ENCODE measurements around the gene COPS4.
"Not testable (repeated sequence)": the region's sequence is repeated elsewhere in the genome, so short reads cannot be mapped to it uniquely, and the experiment has no call there.

The COPS4 gene

DNA sequence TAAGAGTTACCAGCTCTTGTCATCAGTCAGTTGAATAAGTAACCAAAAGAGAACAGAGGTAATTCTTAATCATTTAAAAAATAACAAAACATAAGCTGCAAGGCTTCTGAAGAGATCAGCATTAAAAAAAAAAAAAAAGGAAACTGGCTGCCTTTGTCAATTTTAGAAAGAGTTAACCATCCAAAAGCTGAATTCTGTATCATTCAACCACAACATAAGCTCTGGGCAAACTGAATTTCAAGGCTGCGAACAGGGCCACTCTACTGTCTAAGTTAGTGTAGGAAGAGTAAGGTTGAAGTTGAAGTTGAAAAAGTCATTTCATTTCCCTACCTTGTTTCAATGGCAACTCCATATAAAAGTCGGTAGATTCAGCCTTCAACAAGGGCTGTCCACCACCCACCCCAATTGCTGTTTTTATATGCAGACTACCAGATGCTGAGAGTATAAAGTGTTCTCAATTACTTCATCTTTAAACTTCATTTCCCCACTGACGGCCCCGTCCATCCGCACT is 23.2 kb upstream of the COPS4 start:
- H3K36me3 Mint-ChIP-seq (ENCODE audit: insufficient read depth) = peaks cover 24% of the 10 kb centered on the region
- DNase-seq (ENCODE audit: low spot score in 2 of 2) (no peak), ATAC-seq (replicated peaks; ENCODE audit: extremely low read depth, poor library complexity, severe bottlenecking) (no peak)
- no peaks in the 10 kb centered on the region for H3K9me3 Mint-ChIP-seq
- H3K4me3 Mint-ChIP-seq = peak overlapping the region; percentile 98
- H3K27ac Mint-ChIP-seq (ENCODE audit: low read depth) = peak overlapping the region; percentile 99
- H3K27me3 Mint-ChIP-seq = no peaks in the 10 kb centered on the region
- H3K4me1 Mint-ChIP-seq = peaks cover 55% of the 10 kb centered on the region

- no peak for ATAC-seq (replicated peaks; ENCODE audit: extremely low read depth, poor library complexity, severe bottlenecking)
- H3K27ac Mint-ChIP-seq (ENCODE audit: low read depth) = peak overlapping the region; percentile 99
- H3K4me1 Mint-ChIP-seq = peaks cover 53% of the 10 kb centered on the region
- DNase-seq (ENCODE audit: low spot score in 2 of 2) = no peak
- H3K4me3 Mint-ChIP-seq = peak overlapping the region; percentile 98
- no peaks in the 10 kb centered on the region for H3K9me3 Mint-ChIP-seq
- no peaks in the 10 kb centered on the region for H3K27me3 Mint-ChIP-seq
- H3K36me3 Mint-ChIP-seq (ENCODE audit: insufficient read depth) = peaks cover 24% of the 10 kb centered on the region
These were observed 22.7 kb upstream of the COPS4 start for GRCh38 chr4:83012200-83012686.

GRCh38 chr4:83012687-83013419 is 22.1 kb upstream of the COPS4 start:
- Mint-ChIP-seq H3K4me3 (peak overlapping the region; percentile 98), H3K27ac (ENCODE audit: low read depth) (peak overlapping the region; percentile 84), H3K4me1 (peaks cover 47% of the 10 kb centered on the region), H3K36me3 (ENCODE audit: insufficient read depth) (peaks cover 24% of the 10 kb centered on the region), H3K27me3 (no peaks in the 10 kb centered on the region), H3K9me3 (no peaks in the 10 kb centered on the region)
- ATAC-seq (replicated peaks; ENCODE audit: extremely low read depth, poor library complexity, severe bottlenecking) (peak; percentile 79), DNase-seq (ENCODE audit: low spot score in 2 of 2) (peak; percentile 95 to 96)

GRCh38 chr4:83013420-83013867 is 21.5 kb upstream of the COPS4 start:
- Mint-ChIP-seq H3K27me3 (no peaks in the 10 kb centered on the region), H3K9me3 (no peaks in the 10 kb centered on the region), H3K4me3 (peak overlapping the region; percentile 98), H3K4me1 (peaks cover 44% of the 10 kb centered on the region), H3K27ac (ENCODE audit: low read depth) (peak overlapping the region; percentile 84), H3K36me3 (ENCODE audit: insufficient read depth) (peaks cover 24% of the 10 kb centered on the region)
- DNase-seq (ENCODE audit: low spot score in 2 of 2) (no peak), ATAC-seq (replicated peaks; ENCODE audit: extremely low read depth, poor library complexity, severe bottlenecking) (no peak)

GRCh38 chr4:83013902-83014301 is 21.1 kb upstream of the COPS4 start:
- H3K4me3 Mint-ChIP-seq = peak overlapping the region; percentile 98
- DNase-seq (ENCODE audit: low spot score in 2 of 2) (no peak), ATAC-seq (replicated peaks; ENCODE audit: extremely low read depth, poor library complexity, severe bottlenecking) (no peak)
- peaks cover 42% of the 10 kb centered on the region for H3K4me1 Mint-ChIP-seq
- no peaks in the 10 kb centered on the region for H3K27me3 Mint-ChIP-seq
- peaks cover 24% of the 10 kb centered on the region for H3K36me3 Mint-ChIP-seq (ENCODE audit: insufficient read depth)
- no peaks in the 10 kb centered on the region for H3K9me3 Mint-ChIP-seq
- H3K27ac Mint-ChIP-seq (ENCODE audit: low read depth) = no peak overlapping the region

DNA sequence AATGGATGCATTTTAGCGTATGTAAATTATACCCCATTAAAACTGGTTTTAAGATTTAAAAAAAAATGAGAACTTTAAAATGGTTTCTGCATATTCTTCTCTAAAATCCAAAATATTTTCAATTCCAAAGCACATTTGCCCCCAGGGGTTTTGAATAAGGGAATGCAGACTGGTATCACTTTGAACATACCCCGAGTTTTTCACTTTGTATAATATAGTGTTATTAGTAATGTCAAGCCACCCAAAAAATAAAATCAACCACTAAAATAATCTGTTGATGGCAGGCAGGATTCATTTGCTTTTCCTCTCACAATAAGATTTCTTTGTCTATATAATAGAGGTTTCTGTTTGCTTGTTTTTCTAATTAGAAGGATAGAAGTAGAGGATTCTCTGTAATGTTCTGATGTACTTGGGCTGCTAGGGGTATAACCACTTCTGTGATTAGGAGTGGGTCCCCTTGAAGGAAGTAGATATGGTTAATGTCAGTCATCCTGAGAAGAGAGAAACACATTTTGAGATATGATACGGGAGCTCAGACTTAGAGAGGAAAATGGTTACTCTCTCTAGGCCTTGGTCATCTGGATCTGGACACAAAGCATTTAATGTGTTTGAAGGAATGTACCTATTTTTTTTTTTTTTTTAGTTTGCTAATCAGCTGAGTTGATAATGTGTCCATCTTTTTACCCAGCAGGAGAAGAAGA is 15.0 kb upstream of the COPS4 start:
- no peak overlapping the region for H3K4me3 Mint-ChIP-seq
- no peaks in the 10 kb centered on the region for H3K4me1 Mint-ChIP-seq
- H3K9me3 Mint-ChIP-seq = no peaks in the 10 kb centered on the region
- DNase-seq (ENCODE audit: low spot score in 2 of 2) (no peak), ATAC-seq (replicated peaks; ENCODE audit: extremely low read depth, poor library complexity, severe bottlenecking) (no peak)
- H3K27ac Mint-ChIP-seq (ENCODE audit: low read depth) = no peak overlapping the region
- no peaks in the 10 kb centered on the region for H3K27me3 Mint-ChIP-seq
- H3K36me3 Mint-ChIP-seq (ENCODE audit: insufficient read depth) = no peaks in the 10 kb centered on the region

- no peak overlapping the region for H3K27ac Mint-ChIP-seq (ENCODE audit: low read depth)
- no peaks in the 10 kb centered on the region for H3K9me3 Mint-ChIP-seq
- ATAC-seq (replicated peaks; ENCODE audit: extremely low read depth, poor library complexity, severe bottlenecking) (no peak), DNase-seq (ENCODE audit: low spot score in 2 of 2) (no peak)
- H3K36me3 Mint-ChIP-seq (ENCODE audit: insufficient read depth) = peaks cover 3% of the 10 kb centered on the region
- H3K27me3 Mint-ChIP-seq = peaks cover 13% of the 10 kb centered on the region
- H3K4me3 Mint-ChIP-seq = no peak overlapping the region
- H3K4me1 Mint-ChIP-seq = no peaks in the 10 kb centered on the region
These were observed 12.1 kb upstream of the COPS4 start for GRCh38 chr4:83022724-83023450.

DNA sequence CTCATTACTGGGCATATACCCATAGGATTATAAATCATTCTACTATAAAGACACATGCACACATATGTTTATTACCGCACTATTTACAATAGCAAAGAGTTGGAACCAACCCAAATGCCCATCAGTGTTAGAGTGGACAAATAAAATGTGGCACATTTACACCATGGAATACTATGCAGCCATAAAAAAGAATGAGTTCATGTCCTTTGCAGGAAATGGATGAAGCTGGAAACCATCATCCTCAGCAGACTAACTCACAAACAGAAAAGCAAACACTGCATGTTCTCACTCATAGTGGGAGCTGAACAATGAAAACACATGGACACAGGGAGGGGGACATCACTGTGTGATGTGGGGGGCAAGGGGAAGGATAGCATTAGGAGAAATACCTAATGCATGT is 11.4 kb upstream of the COPS4 start:
- H3K27me3 Mint-ChIP-seq = peaks cover 13% of the 10 kb centered on the region
- H3K4me1 Mint-ChIP-seq; DNase-seq (ENCODE audit: low spot score in 2 of 2): not testable (repeated sequence)

GRCh38 chr4:83024233-83024632 is 10.8 kb upstream of the COPS4 start:
- H3K36me3 Mint-ChIP-seq (ENCODE audit: insufficient read depth) = peaks cover 4% of the 10 kb centered on the region
- no peaks in the 10 kb centered on the region for H3K9me3 Mint-ChIP-seq
- no peak overlapping the region for H3K4me3 Mint-ChIP-seq
- no peaks in the 10 kb centered on the region for H3K4me1 Mint-ChIP-seq
- peaks cover 13% of the 10 kb centered on the region for H3K27me3 Mint-ChIP-seq
- DNase-seq (ENCODE audit: low spot score in 2 of 2) = no peak
- no peak overlapping the region for H3K27ac Mint-ChIP-seq (ENCODE audit: low read depth)
- ATAC-seq (replicated peaks; ENCODE audit: extremely low read depth, poor library complexity, severe bottlenecking) = no peak

More for the DNA sequence above, 11.4 kb upstream of the COPS4 start:
- H3K27ac Mint-ChIP-seq (ENCODE audit: low read depth); H3K9me3 Mint-ChIP-seq; ATAC-seq (replicated peaks; ENCODE audit: extremely low read depth, poor library complexity, severe bottlenecking); H3K36me3 Mint-ChIP-seq (ENCODE audit: insufficient read depth); H3K4me3 Mint-ChIP-seq: not testable (repeated sequence)

DNA sequence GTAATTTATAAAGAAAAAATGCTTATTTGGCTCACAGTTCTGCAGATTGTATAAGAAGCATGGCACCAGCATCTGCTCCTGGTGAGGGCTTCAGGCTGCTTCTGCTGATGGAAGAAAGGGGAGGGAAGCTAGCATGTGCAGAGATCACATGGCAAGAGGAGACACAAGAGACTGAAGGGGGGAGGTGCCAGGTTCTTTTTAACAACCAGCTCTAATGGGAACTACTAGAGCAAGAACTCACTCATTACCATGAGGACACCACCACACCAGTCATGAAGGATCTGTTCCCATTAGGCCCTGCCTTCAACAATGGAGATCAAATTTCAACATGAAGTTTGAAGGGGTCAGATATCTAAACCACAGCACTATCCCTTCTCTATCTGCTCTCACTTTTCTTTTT is 9.4 kb upstream of the COPS4 start:
- H3K9me3 Mint-ChIP-seq = no peaks in the 10 kb centered on the region
- peaks cover 4% of the 10 kb centered on the region for H3K36me3 Mint-ChIP-seq (ENCODE audit: insufficient read depth)
- H3K27ac Mint-ChIP-seq (ENCODE audit: low read depth) = no peak overlapping the region
- no peak for DNase-seq (ENCODE audit: low spot score in 2 of 2)
- no peaks in the 10 kb centered on the region for H3K4me1 Mint-ChIP-seq
- no peak for ATAC-seq (replicated peaks; ENCODE audit: extremely low read depth, poor library complexity, severe bottlenecking)
- H3K27me3 Mint-ChIP-seq = peaks cover 13% of the 10 kb centered on the region
- no peak overlapping the region for H3K4me3 Mint-ChIP-seq

DNA sequence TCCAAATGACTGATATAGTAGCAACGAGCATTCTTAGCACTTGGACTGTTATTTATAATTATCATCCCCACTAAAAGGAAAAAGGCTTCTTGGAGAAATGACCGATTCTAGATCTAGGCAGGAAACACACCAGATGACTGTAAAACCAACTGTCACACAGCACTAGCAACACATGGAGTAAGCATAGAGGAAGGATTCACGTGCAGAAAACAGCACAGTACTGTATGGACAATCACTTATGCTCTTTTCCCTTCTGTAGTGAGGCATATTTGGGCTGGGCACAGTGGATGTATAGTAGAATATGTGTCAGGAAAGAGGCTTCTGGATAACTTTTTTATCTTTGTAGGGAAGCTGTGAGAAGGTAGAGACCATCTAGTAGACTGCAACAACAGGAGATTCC is 6.0 kb upstream of the COPS4 start:
- Mint-ChIP-seq H3K4me3 (no peak overlapping the region), H3K4me1 (no peaks in the 10 kb centered on the region), H3K9me3 (no peaks in the 10 kb centered on the region), H3K27ac (ENCODE audit: low read depth) (no peak overlapping the region), H3K36me3 (ENCODE audit: insufficient read depth) (peaks cover 4% of the 10 kb centered on the region), H3K27me3 (peaks cover 13% of the 10 kb centered on the region)
- no peak for ATAC-seq (replicated peaks; ENCODE audit: extremely low read depth, poor library complexity, severe bottlenecking)
- DNase-seq (ENCODE audit: low spot score in 2 of 2) = no peak

GRCh38 chr4:83029688-83030087 is 5.3 kb upstream of the COPS4 start:
- H3K4me1 Mint-ChIP-seq = no peaks in the 10 kb centered on the region

More at GRCh38 chr4:83029688-83030087, 5.3 kb upstream of the COPS4 start:
- DNase-seq (ENCODE audit: low spot score in 2 of 2) (no peak), ATAC-seq (replicated peaks; ENCODE audit: extremely low read depth, poor library complexity, severe bottlenecking) (no peak)
- Mint-ChIP-seq H3K4me3 (no peak overlapping the region), H3K9me3 (no peaks in the 10 kb centered on the region), H3K27me3 (peaks cover 13% of the 10 kb centered on the region), H3K36me3 (ENCODE audit: insufficient read depth) (peaks cover 8% of the 10 kb centered on the region), H3K27ac (ENCODE audit: low read depth) (no peak overlapping the region)
